Measurements from ENCODE around the gene HNRNPLL. TPM values are rescaled to one million over a fixed set of nuclear protein-coding genes. Genes with fewer than 3 reads are reported as not detected.

Gene HNRNPLL
- total and polyA plus RNA-seq, 3 donors from 2014 or later = 82.0 to 107 (median 85.1) TPM

DNA sequence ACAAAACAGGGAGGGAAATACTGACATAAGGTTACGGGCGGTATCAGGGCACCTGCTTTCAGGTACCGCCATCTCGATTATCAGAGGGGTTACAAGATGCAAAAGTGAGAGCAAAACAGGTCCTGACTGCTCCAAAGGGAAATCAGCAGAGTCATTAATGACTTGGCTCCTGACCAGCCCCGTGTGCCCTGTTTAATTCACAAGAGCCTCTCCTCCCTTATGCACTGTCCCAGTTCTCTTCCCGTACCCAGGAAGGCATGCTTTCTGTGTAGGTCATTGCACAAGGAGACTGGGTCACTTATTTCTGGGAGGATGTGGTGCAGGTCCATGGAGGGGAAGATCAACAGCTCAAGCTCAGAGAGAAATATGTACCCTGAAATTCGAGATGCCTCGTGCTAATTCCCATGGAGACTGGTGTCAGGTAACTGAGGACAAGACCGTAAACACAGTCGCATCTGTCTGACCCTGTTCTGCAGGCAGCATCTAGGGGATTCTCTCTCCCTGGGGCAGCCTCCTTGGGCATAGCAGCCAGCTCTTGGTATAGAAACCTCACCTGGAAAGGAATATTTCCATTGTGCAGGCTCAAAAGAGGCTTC lies 79.9 kb downstream of the HNRNPLL start:
- DNase-seq = no peak

DNA sequence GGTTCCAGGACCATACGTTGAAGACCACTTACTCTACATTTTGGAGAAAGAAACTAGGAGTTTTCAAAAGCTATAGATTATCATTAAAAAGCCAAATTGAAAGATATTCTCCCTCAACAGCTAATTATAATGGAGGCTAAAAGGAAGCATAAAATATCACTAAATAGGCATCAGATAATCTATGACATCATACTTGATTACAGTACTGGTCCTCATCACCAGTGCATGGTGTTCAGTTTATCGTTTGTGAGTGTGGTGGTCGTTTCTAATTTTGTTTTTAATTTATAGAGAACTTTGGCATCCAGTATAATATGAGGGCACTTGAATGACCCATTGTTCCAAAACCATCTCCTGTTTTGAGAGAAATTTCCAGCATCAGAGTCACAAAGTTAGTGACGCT lies 80.9 kb downstream of the HNRNPLL start:
- no peaks in the 10 kb centered on the region for H3K27me3 ChIP-seq
- intact Hi-C loops (cut with DNase I; ENCODE audit: low total_unique reads) = no loop called here
- no peak overlapping the region for H3K27ac ChIP-seq
- DNase-seq = no peak
- no peaks in the 10 kb centered on the region for H3K36me3 ChIP-seq (ENCODE audit: low read depth, missing control alignments)
- H3K4me1 ChIP-seq = no peaks in the 10 kb centered on the region
- 69 to 74% methylated on average over 4 of the region's 4 CpGs for WGBS, 2 donors
- no peak for TF ChIP-seq POLR2A (IDR thresholded peaks at IDR 0.05)
- TF ChIP-seq, protein P1, sequence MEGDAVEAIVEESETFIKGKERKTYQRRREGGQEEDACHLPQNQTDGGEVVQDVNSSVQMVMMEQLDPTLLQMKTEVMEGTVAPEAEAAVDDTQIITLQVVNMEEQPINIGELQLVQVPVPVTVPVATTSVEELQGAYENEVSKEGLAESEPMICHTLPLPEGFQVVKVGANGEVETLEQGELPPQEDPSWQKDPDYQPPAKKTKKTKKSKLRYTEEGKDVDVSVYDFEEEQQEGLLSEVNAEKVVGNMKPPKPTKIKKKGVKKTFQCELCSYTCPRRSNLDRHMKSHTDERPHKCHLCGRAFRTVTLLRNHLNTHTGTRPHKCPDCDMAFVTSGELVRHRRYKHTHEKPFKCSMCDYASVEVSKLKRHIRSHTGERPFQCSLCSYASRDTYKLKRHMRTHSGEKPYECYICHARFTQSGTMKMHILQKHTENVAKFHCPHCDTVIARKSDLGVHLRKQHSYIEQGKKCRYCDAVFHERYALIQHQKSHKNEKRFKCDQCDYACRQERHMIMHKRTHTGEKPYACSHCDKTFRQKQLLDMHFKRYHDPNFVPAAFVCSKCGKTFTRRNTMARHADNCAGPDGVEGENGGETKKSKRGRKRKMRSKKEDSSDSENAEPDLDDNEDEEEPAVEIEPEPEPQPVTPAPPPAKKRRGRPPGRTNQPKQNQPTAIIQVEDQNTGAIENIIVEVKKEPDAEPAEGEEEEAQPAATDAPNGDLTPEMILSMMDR (IDR thresholded peaks at IDR 0.05) = no peak
- H3K4me3 ChIP-seq = no peak overlapping the region
- H3K9me3 ChIP-seq = no peaks in the 10 kb centered on the region

More for the DNA sequence above, 79.9 kb downstream of the HNRNPLL start:
- H3K4me1 ChIP-seq = no peaks in the 10 kb centered on the region
- WGBS, 2 donors = 80 to 86% methylated on average over 8 to 10 of the region's 10 CpGs
- intact Hi-C loops (cut with DNase I; ENCODE audit: low total_unique reads) = no loop called here
- TF ChIP-seq POLR2A (IDR thresholded peaks at IDR 0.05) = no peak
- no peaks in the 10 kb centered on the region for H3K9me3 ChIP-seq
- H3K27me3 ChIP-seq = no peaks in the 10 kb centered on the region
- no peak overlapping the region for H3K27ac ChIP-seq
- no peaks in the 10 kb centered on the region for H3K36me3 ChIP-seq (ENCODE audit: low read depth, missing control alignments)
- H3K4me3 ChIP-seq = no peak overlapping the region

DNA sequence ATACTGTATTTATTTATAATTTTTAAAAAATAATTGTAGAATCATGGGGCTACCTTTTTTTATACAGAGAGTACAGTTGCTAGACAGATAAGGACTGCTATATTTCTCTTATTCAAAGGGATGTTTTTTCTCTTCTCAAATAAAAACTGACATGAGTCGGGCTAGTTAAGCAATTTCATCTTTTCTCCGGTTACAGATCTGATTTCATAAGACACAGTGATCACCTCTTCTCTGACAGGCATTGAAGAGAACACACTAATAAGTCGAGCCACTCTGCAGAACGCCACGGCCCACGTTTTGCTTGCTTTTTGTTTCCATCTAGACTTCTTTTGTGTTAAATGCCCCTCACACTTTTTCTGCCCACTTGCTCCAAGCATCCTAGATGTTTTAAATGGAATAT lies 85.4 kb downstream of the HNRNPLL start:
- no peak overlapping the region for H3K27ac ChIP-seq
- intact Hi-C loops (cut with DNase I; ENCODE audit: low total_unique reads) = no loop called here
- no peak for DNase-seq
- 56 to 66% methylated on average over 6 of the region's 6 CpGs for WGBS, 2 donors
- no peaks in the 10 kb centered on the region for H3K9me3 ChIP-seq
- TF ChIP-seq, protein P1 (IDR thresholded peaks at IDR 0.05) = no peak
- no peak for TF ChIP-seq POLR2A (IDR thresholded peaks at IDR 0.05)
- H3K4me3 ChIP-seq = no peak overlapping the region
- peaks cover 13% of the 10 kb centered on the region for H3K4me1 ChIP-seq
- H3K36me3 ChIP-seq (ENCODE audit: low read depth, missing control alignments) = no peaks in the 10 kb centered on the region
- no peaks in the 10 kb centered on the region for H3K27me3 ChIP-seq

DNA sequence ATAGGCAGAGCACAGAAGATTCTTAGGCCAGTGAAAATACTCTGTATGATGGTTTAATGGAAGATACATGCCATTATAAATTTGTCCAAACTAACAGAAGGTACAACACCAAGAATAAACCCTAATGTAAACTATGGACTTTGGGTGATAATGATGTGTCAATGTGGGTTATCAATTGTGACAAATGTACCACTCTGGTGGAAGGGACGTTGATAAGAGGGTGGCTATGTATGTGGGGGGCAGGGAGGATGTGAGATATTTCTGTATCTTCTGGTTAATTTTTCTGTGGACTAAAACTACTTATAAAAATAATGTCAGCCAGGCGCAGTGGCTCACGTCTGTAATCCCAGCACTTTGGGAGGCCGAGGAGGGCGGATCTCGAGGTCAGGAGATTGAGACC lies 86.2 kb downstream of the HNRNPLL start:
- Histone ChIP-seq H3K27ac (no peak overlapping the region), H3K9me3 (no peaks in the 10 kb centered on the region), H3K4me1 (peaks cover 13% of the 10 kb centered on the region), H3K36me3 (ENCODE audit: low read depth, missing control alignments) (no peaks in the 10 kb centered on the region), H3K4me3 (no peak overlapping the region), H3K27me3 (no peaks in the 10 kb centered on the region)
- 69 to 81% methylated on average over 6 of the region's 6 CpGs for WGBS, 2 donors
- intact Hi-C loops (cut with DNase I; ENCODE audit: low total_unique reads) = no loop called here
- DNase-seq = no peak
- TF ChIP-seq, protein P1 (IDR thresholded peaks at IDR 0.05) = no peak
- no peak for TF ChIP-seq POLR2A (IDR thresholded peaks at IDR 0.05)

DNA sequence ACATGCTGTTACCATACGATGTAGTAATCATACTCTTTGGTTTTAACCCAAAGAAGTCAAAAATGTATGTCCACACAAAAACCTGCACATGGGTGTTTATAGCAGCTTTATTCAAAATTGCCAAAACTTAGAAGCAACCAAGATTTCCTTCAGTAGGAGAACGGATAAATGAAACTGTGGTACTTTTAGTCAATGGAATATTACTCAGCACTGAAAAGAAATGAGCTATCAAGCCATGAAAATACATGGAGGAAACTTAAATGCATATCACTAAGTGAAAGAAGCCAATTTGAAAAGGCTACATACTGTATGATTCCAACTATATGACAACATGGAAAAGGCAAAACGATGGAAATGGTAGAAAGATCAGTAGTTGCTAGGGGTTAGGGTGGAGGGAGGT lies 86.6 kb downstream of the HNRNPLL start:
- Histone ChIP-seq H3K4me1 (peaks cover 13% of the 10 kb centered on the region), H3K27ac (peak overlapping the region; percentile 84 to 85), H3K36me3 (ENCODE audit: low read depth, missing control alignments) (no peaks in the 10 kb centered on the region), H3K9me3 (no peaks in the 10 kb centered on the region), H3K4me3 (peak overlapping the region in 1 of 2 donors; percentile 49), H3K27me3 (no peaks in the 10 kb centered on the region)
- no peak for DNase-seq
- WGBS, 2 donors = 60 to 61% methylated on average over 3 of the region's 3 CpGs
- intact Hi-C loops (cut with DNase I; ENCODE audit: low total_unique reads) = no loop called here
- no peak for TF ChIP-seq POLR2A (IDR thresholded peaks at IDR 0.05)
- TF ChIP-seq, protein P1 (IDR thresholded peaks at IDR 0.05) = no peak

Data from testis (tissue), 3 donors.